Stimulated activated CD4-positive, alpha-beta T cell treated with anti-CD3 and anti-CD28 coated beads, Interleukin-15, amount 100 ng/mL, for 1 hour (primary cell): ENCODE results near the gene SIK2.
"Not testable (repeated sequence)": the region's sequence is repeated elsewhere in the genome, so short reads cannot be mapped to it uniquely, and the experiment has no call there.

Experiments used
- DNase-seq, 2 donors: peaks; one replicate each; pipeline ENCODE4 v3.0.0-alpha.2; 2020; ENCODE audit warnings: low read depth in 1 of 2, low spot score in 1 of 2

Gene SIK2

GRCh38 chr11:111696556-111696955, 94.3 kb downstream of the SIK2 start:
- DNase-seq, result no peak

- no peak for DNase-seq
Measured at GRCh38 chr11:111697933-111698371, 95.7 kb downstream of the SIK2 start.

- DNase-seq, result no peak
Measured at GRCh38 chr11:111698852-111699559, 96.8 kb downstream of the SIK2 start.

- no peak for DNase-seq
Measured at GRCh38 chr11:111699579-111700156, 97.4 kb downstream of the SIK2 start.

GRCh38 chr11:111700162-111700561, 97.9 kb downstream of the SIK2 start:
- DNase-seq, result no peak

GRCh38 chr11:111702623-111703022, 100.4 kb downstream of the SIK2 start:
- no peak for DNase-seq

- no peak for DNase-seq
Measured at GRCh38 chr11:111703576-111703975, 101.3 kb downstream of the SIK2 start.

- no peak for DNase-seq
Measured at GRCh38 chr11:111707039-111707690, 104.9 kb downstream of the SIK2 start.

GRCh38 chr11:111707691-111708067, 105.4 kb downstream of the SIK2 start:
- no peak for DNase-seq

- no peak for DNase-seq
Measured at GRCh38 chr11:111714522-111714921, 112.3 kb downstream of the SIK2 start.

- no peak for DNase-seq
Measured at GRCh38 chr11:111715142-111715816, 113.0 kb downstream of the SIK2 start.

- DNase-seq, result not testable (repeated sequence)
Measured at GRCh38 chr11:111717660-111718059, 115.4 kb downstream of the SIK2 start.

GRCh38 chr11:111718436-111718835, 116.2 kb downstream of the SIK2 start:
- DNase-seq, result no peak

GRCh38 chr11:111718859-111719258, 116.6 kb downstream of the SIK2 start:
- DNase-seq, result no peak

GRCh38 chr11:111719379-111719778, 117.1 kb downstream of the SIK2 start:
- DNase-seq, result no peak

- no peak for DNase-seq
Measured at GRCh38 chr11:111720801-111721494, 118.7 kb downstream of the SIK2 start.

GRCh38 chr11:111722501-111722900, 120.3 kb downstream of the SIK2 start:
- DNase-seq, result no peak

- no peak for DNase-seq
Measured at GRCh38 chr11:111723595-111723994, 121.3 kb downstream of the SIK2 start.

- no peak for DNase-seq
Measured at GRCh38 chr11:111724615-111725129, 122.4 kb downstream of the SIK2 start.

- no peak for DNase-seq
Measured at GRCh38 chr11:111725621-111726020, 123.4 kb downstream of the SIK2 start.

- no peak for DNase-seq
Measured at GRCh38 chr11:111726301-111726713, 124.1 kb downstream of the SIK2 start.
